GM23338 (cell line): ENCODE measurements around the gene ADGB. TPM values are rescaled to one million over a fixed set of nuclear protein-coding genes. Genes with fewer than 3 reads are reported as not detected.
"Not testable (repeated sequence)": the region's sequence is repeated elsewhere in the genome, so short reads cannot be mapped to it uniquely, and the experiment has no call there.

Source experiments
- ATAC-seq: fragments of 200-7000 bp; cut with Tn5 transposase; 3 replicates; pipeline ENCODE4 v1.9.1; 2020
- DNase-seq: peaks from one replicate; pipeline ENCODE4 v3.0.0-alpha.2; 2015; ENCODE audit warnings: low spot score
- H2AFZ ChIP-seq: fragments of 200-600 bp; sonication (generic); 2 replicates; pipeline ENCODE4 v1.8.0; 2016; ENCODE audit warnings: antibody characterized with exemption, mild to moderate bottlenecking, moderate library complexity
- H3F3A ChIP-seq: fragments of 200-600 bp; sonication (generic); replicated peaks from 2 replicates; pipeline ENCODE4 v1.8.0; 2017; ENCODE audit warnings: antibody characterized with exemption, mixed run types, low read depth
- H3K27ac ChIP-seq: fragments of 200-600 bp; sonication (generic); 2 replicates; pipeline ENCODE4 v1.6.1; 2016; ENCODE audit warnings: low read depth
- H3K27me3 ChIP-seq: fragments of 200-600 bp; sonication (generic); 2 replicates; pipeline ENCODE4 v1.8.0; 2016; ENCODE audit warnings: mild to moderate bottlenecking, mixed run types, moderate library complexity; ENCODE audit not compliant: insufficient read depth
- H3K36me3 ChIP-seq: fragments of 200-600 bp; sonication (generic); 2 replicates; pipeline ENCODE4 v1.8.0; 2016; ENCODE audit warnings: mild to moderate bottlenecking; ENCODE audit not compliant: insufficient read depth
- H3K4me1 ChIP-seq: fragments of 200-600 bp; sonication (generic); 2 replicates; pipeline ENCODE4 v1.8.0; 2016; ENCODE audit warnings: mild to moderate bottlenecking, moderate library complexity; ENCODE audit not compliant: insufficient read depth
- H3K4me2 ChIP-seq: fragments of 200-600 bp; sonication (generic); 2 replicates; pipeline ENCODE4 v1.7.1; 2017; ENCODE audit warnings: mixed run types
- H3K4me3 ChIP-seq: fragments of 200-600 bp; sonication (generic); 2 replicates; pipeline ENCODE4 v1.6.1; 2016; ENCODE audit warnings: mixed run types
- H3K79me2 ChIP-seq: fragments of 200-600 bp; sonication (generic); replicated peaks from 2 replicates; pipeline ENCODE4 v1.8.0; 2017; ENCODE audit warnings: mild to moderate bottlenecking; ENCODE audit not compliant: insufficient read depth
- H3K9me2 ChIP-seq: fragments of 200-600 bp; sonication (generic); 2 replicates; pipeline ENCODE4 v1.8.0; 2017; ENCODE audit not compliant: insufficient read depth
- H4K20me1 ChIP-seq: fragments of 200-600 bp; sonication (generic); replicated peaks from 2 replicates; pipeline ENCODE4 v1.8.0; 2017; ENCODE audit warnings: mild to moderate bottlenecking; ENCODE audit not compliant: insufficient read depth
- H3K27ac Mint-ChIP-seq: 2 replicates; pipeline ENCODE4 v1.8.0; 2020; ENCODE audit warnings: inconsistent platforms, mild to moderate bottlenecking, moderate library complexity, mixed read lengths
- H3K27me3 Mint-ChIP-seq: 3 replicates; pipeline ENCODE4 v1.8.0; 2022; ENCODE audit warnings: low read depth, mild to moderate bottlenecking, moderate library complexity, mixed read lengths, inconsistent platforms; ENCODE audit not compliant: insufficient read depth, poor library complexity
- H3K36me3 Mint-ChIP-seq: 3 replicates; pipeline ENCODE4 v1.8.0; 2021; ENCODE audit warnings: low read depth, mild to moderate bottlenecking, inconsistent platforms, moderate library complexity, mixed read lengths
- H3K4me1 Mint-ChIP-seq: 3 replicates; pipeline ENCODE4 v1.8.0; 2020; ENCODE audit warnings: mild to moderate bottlenecking, inconsistent platforms, mixed read lengths
- H3K4me3 Mint-ChIP-seq: 3 replicates; pipeline ENCODE4 v1.8.0; 2021; ENCODE audit warnings: moderate library complexity, mild to moderate bottlenecking, inconsistent platforms, mixed read lengths
- H3K9me3 Mint-ChIP-seq: 3 replicates; pipeline ENCODE4 v1.8.0; 2020; ENCODE audit warnings: moderate library complexity, mild to moderate bottlenecking, inconsistent platforms, mixed read lengths
- CTCF ChIP-seq, 2 experiments: fragments of 200-600 bp in 1 of 2; sonication (generic) in 1 of 2; conservative IDR thresholded peaks; 2 replicates each; pipeline versions ENCODE4 v1.5.1 to v1.6.1; 2016 to 2017; ENCODE audit warnings: antibody characterized with exemption in 2 of 2, low read depth in 2 of 2, mild to moderate bottlenecking in 2 of 2, moderate library complexity in 1 of 2
- ETS1 ChIP-seq: IDR thresholded peaks from 2 replicates; pipeline ENCODE4 v1.6.1; 2016; ENCODE audit warnings: antibody characterized with exemption
- JUNB ChIP-seq: IDR thresholded peaks from one replicate; pipeline ENCODE4 v1.6.1; 2016; ENCODE audit warnings: antibody characterized with exemption; ENCODE audit not compliant: unreplicated experiment
- POLR2AphosphoS5 ChIP-seq: IDR thresholded peaks from 2 replicates; pipeline ENCODE4 v1.6.1; 2016; ENCODE audit warnings: antibody characterized with exemption, low read depth
- REST ChIP-seq: IDR thresholded peaks from one replicate; pipeline ENCODE4 v1.6.1; 2018; ENCODE audit warnings: antibody characterized with exemption; ENCODE audit not compliant: unreplicated experiment
- STAT1 ChIP-seq: IDR thresholded peaks from one replicate; pipeline ENCODE4 v1.6.1; 2016; ENCODE audit warnings: antibody characterized with exemption; ENCODE audit not compliant: unreplicated experiment
- ZNF114 ChIP-seq: fragments of 250-450 bp; sonication (Bioruptor Pico); IDR thresholded peaks from 2 replicates; pipeline ENCODE4 v1.5.0; 2020; ENCODE audit warnings: mild to moderate bottlenecking, moderate library complexity
- ZNF462 ChIP-seq: fragments of 250-450 bp; sonication (Bioruptor Pico); IDR thresholded peaks from 2 replicates; pipeline ENCODE4 v1.5.0; 2020; ENCODE audit warnings: mild to moderate bottlenecking, moderate library complexity
- polyA plus RNA-seq: library from polyadenylated mRNA; unstranded; fragments of >200 nt; fragmentation: Nextera tagmentation; extraction: Ambion mirVana; gene quantifications from 2 replicates; pipeline ENCODE4 v1.2.1, GENCODE V29; 2016
- total RNA-seq: library from RNA; depleted of rRNA; stranded (reverse); fragments of >200 nt; shearing (Covaris generic); gene quantifications from 2 replicates; pipeline ENCODE4 v1.2.3, GENCODE V29; 2014

The ADGB gene
- total and polyA plus RNA-seq, 2 experiments from 2014 or later = not detected

GRCh38 chr6:146795479-146796133, 196.8 kb downstream of the ADGB start:
- Histone ChIP-seq H3K4me3 (no peak overlapping the region), H2AFZ (no peak overlapping the region), H3K4me2 (no peak overlapping the region), H3K27ac (no peak overlapping the region), H3F3A (no peaks in the 10 kb centered on the region), H3K9me2 (peaks cover 4% of the 10 kb centered on the region; the same call in 1 of the 2 replicates), H3K79me2 (no peaks in the 10 kb centered on the region), H3K36me3 (no peaks in the 10 kb centered on the region), H3K4me1 (0 out of 2 replicates have a peak, but pooled peaks cover 10% of the 10 kb centered on the region), H3K27me3 (no peaks in the 10 kb centered on the region), H4K20me1 (no peaks in the 10 kb centered on the region)
- Mint-ChIP-seq H3K9me3 (peaks cover 28% of the 10 kb centered on the region), H3K36me3 (peaks cover 25% of the 10 kb centered on the region; the same call in 2 of the 3 replicates), H3K27ac (no peak overlapping the region), H3K4me1 (peaks cover 6% of the 10 kb centered on the region; the same call in 2 of the 3 replicates), H3K4me3 (no peak overlapping the region), H3K27me3 (no peaks in the 10 kb centered on the region)
- DNase-seq (no peak), ATAC-seq (no peak)
- no peak for TF ChIP-seq CTCF (conservative IDR thresholded peaks at IDR 0.05; ENCODE audit: low read depth in 2 of 2)
- no peak for TF ChIP-seq ZNF114
- TF ChIP-seq STAT1 = no peak
- TF ChIP-seq REST = no peak
- TF ChIP-seq JUNB = no peak
- no peak for TF ChIP-seq ZNF462 (CRISPR knock-in tag)
- TF ChIP-seq POLR2AphosphoS5 = no peak
- no peak for TF ChIP-seq ETS1

GRCh38 chr6:146803167-146803566, 204.4 kb downstream of the ADGB start:
- H3K4me1 Mint-ChIP-seq, H3K27me3 Mint-ChIP-seq, H3K27me3 ChIP-seq, H3K4me2 ChIP-seq, DNase-seq, H3K36me3 Mint-ChIP-seq, H4K20me1 ChIP-seq, H3K9me3 Mint-ChIP-seq, H3K9me2 ChIP-seq, H3K36me3 ChIP-seq, H3K27ac ChIP-seq, H3K4me3 ChIP-seq, H3K79me2 ChIP-seq, H3K27ac Mint-ChIP-seq, ATAC-seq, H3F3A ChIP-seq, H3K4me3 Mint-ChIP-seq: not testable (repeated sequence)
- peak overlapping the region; percentile 80; the same call in 1 of the 2 replicates for H2AFZ ChIP-seq
- 0 out of 2 replicates have a peak, but pooled peaks cover 18% of the 10 kb centered on the region for H3K4me1 ChIP-seq
